Choroid plexus epithelial cell (primary cell): ENCODE results near the gene MRPL3.

Source experiments
- DNase-seq: peaks from one replicate; pipeline ENCODE4 v3.0.0-alpha.2; 2010; ENCODE audit warnings: low read depth
- H3K4me3 ChIP-seq: 2 replicates; pipeline ENCODE4 v1.5.1; 2011; ENCODE audit warnings: low read depth, mild to moderate bottlenecking, control low read depth, low read length, moderate library complexity
- CTCF ChIP-seq: conservative IDR thresholded peaks from 2 replicates; pipeline ENCODE4 v1.5.1; 2011; ENCODE audit warnings: low read depth, mild to moderate bottlenecking, control low read depth, inconsistent platforms, low read length, moderate library complexity

Gene MRPL3

DNA sequence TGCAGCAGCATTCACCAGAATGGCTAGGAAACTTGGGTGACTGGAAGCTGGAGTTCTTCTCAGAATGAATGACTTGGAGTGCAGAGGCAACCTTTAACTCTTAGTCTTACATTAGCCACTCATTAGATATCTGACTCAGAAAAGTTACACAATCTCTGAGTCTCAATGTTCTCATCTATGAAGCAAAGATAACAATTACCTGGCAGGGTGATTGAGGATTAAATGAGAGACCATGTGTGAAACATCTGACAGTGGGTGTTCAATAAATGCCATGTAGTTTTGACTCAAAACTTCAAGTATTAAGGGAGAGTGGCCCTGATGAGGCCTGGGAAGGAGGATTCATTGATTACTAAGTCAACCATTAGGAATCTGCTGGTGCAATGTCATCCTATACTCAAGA lies 48.3 kb downstream of the MRPL3 start:
- H3K4me3 ChIP-seq, result no peak overlapping the region
- peak; percentile 61 for DNase-seq
- TF ChIP-seq CTCF, result no peak

- TF ChIP-seq CTCF, result no peak
- H3K4me3 ChIP-seq, result no peak overlapping the region
- DNase-seq, result no peak
Measured at GRCh38 chr3:131453533-131453932, 49.2 kb downstream of the MRPL3 start.

DNA sequence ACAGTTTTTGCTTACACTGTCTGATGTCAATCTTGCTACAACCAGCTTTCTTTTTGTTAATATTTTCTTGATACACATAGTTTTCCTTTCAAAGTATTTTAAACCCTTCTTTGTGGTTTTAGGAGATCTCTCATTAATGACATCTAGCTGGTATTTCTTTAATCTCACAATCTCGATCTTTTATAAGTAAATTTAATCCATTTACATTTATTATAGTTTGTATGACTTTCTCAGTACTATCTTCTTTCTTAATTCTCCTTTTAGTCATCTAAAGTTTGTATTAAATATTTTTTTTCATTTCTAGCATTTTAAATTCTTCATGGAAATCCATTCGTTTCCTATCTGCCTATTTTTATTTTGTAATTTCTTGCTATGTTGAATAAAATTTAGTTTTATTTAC lies 55.4 kb downstream of the MRPL3 start:
- no peak for TF ChIP-seq CTCF
- no peak for DNase-seq
- no peak overlapping the region for H3K4me3 ChIP-seq

- no peak for DNase-seq
- TF ChIP-seq CTCF, result no peak
- H3K4me3 ChIP-seq, result no peak overlapping the region
Measured at GRCh38 chr3:131444180-131444579, 58.6 kb downstream of the MRPL3 start.

DNA sequence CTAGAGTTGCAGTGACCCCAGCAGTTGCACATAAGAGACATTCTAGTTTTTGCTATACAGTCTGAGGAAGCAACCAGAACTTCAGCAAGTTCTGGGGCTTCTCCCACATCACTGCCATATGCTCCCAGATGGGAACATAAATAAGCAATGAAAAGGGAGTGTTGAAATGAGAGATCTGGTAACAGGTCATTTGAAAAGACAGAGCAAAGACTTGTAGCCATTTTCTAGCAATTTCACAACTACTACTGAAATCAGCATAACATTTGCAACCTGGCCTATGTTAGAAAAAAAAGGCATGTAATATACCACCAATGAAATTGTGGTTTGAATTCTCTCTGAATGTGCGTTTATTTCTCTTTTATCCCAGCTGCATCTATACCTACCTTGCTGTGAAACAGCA lies 63.7 kb downstream of the MRPL3 start:
- DNase-seq, result no peak
- no peak for TF ChIP-seq CTCF
- no peak overlapping the region for H3K4me3 ChIP-seq

GRCh38 chr3:131435000-131435399 lies 67.8 kb downstream of the MRPL3 start:
- DNase-seq, result no peak
- no peak overlapping the region for H3K4me3 ChIP-seq
- TF ChIP-seq CTCF, result no peak

- H3K4me3 ChIP-seq, result no peak overlapping the region
- DNase-seq, result no peak
- TF ChIP-seq CTCF, result no peak
Measured at GRCh38 chr3:131432441-131432840, 70.3 kb downstream of the MRPL3 start.
